A172 (cell line): ENCODE data around the gene ATG4C. TPM values are rescaled to one million over a fixed set of nuclear protein-coding genes. Genes with fewer than 3 reads are reported as not detected.
"Not testable (repeated sequence)": the region's sequence is repeated elsewhere in the genome, so short reads cannot be mapped to it uniquely, and the experiment has no call there.

Experiments used
- DNase-seq: peaks from one replicate; pipeline ENCODE4 v3.0.0-alpha.2; 2015; ENCODE audit warnings: low spot score
- total RNA-seq: library from RNA; depleted of rRNA; stranded (reverse); fragments of >200 nt; shearing (Covaris generic); gene quantifications from 2 replicates; pipeline ENCODE4 v1.2.3, GENCODE V29; 2014

The ATG4C gene
- total RNA-seq, 1 experiment from 2014 or later, result 10.2 TPM

DNA sequence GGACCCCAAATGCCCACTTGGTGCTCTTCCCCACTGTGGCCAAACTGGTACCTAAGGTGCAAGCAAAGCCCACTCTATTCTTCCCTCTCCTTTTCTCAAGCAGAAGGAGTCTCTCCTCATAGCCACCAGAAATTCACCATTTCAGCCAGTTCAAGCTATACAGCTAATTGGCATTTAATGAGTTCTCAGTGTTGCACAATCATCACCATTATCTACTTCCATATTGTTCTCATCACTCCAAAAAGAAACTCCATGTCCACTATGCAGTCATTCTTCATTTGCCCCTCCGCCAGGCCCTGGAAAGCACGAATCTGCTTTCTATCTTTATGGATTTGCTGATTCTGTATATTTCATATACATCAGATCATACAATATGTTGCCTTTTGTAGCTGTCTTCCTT lies 9.9 kb upstream of the ATG4C start:
- DNase-seq, result no peak

DNA sequence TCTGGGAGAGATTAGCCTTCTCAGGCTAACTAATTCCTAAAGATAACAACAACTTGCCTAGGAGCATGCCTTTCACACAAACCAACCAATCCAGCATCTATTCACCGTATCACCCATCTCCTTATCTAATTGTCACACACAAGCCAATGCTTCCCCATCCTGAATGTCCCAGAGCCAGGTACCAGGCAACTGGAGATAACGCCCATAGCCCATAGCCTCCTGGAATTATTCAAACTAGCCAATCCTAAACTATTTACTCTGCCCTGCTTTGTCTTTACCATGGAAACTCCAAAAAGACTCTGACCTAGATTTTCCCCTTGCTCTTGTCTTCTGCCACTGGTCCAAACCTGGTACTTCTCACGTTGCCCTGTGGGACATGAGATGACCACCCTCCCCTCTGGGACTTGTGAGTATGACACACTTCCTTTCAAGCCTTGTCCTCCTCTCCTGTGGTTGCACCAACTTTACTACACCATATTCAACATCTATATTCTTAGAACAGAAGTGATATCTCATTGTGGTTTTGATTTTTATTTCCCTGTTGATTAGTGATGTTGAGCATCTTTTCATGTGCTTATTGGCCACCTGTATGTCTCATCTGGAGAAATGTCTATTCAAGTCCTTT lies 8.8 kb upstream of the ATG4C start:
- DNase-seq, result no peak

DNA sequence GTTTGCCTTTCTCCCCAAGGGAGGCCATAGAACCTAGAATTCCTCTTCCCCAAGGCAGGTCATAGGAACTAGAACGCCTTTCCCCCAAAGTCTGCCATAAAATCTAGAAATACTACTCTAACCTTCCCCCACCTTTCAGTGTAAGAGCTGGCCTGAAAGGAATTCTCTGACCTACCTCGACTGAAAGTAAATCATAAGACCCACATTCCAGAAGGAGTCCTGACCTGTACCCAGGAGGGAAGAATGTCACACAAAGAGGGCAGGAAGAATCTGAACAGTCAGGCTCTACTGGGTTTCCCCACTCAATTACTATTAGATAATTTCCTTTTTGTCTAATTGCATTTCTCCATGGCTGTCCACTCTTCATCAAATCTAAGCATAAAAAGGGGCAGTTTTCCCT lies 5.7 kb upstream of the ATG4C start:
- no peak for DNase-seq

DNA sequence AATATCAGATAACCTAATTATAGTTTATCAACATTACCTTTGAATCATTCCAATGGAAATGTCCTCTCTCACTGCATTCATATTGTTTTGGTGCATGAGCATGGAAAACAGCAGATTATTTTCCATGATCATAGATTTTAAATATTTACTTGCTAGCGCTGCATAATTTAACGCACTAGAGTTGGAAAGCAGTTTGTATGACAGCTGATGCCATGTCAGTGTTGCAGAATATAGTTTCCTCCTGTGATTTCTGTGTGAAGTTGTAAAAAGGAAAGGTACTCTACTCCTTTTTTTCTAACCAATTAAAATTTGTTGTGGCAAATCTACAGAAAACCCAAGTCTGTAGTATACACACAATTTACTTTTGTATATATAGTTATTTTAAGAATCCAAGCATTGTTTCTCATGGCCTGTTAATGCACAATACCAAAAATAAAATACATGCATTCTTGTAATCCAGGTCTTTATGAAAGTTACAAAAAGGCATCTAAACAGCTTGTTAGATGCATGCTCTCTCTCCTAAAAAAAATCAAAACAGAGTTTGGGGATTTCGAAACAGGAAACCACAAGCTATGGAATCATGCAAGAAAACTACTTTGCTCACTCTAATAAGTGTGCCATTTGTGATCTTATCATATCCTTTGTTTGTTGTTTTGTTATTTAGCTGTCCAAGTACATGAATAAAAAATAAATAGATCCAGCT lies 1.9 kb upstream of the ATG4C start:
- peak; percentile 5 for DNase-seq

DNA sequence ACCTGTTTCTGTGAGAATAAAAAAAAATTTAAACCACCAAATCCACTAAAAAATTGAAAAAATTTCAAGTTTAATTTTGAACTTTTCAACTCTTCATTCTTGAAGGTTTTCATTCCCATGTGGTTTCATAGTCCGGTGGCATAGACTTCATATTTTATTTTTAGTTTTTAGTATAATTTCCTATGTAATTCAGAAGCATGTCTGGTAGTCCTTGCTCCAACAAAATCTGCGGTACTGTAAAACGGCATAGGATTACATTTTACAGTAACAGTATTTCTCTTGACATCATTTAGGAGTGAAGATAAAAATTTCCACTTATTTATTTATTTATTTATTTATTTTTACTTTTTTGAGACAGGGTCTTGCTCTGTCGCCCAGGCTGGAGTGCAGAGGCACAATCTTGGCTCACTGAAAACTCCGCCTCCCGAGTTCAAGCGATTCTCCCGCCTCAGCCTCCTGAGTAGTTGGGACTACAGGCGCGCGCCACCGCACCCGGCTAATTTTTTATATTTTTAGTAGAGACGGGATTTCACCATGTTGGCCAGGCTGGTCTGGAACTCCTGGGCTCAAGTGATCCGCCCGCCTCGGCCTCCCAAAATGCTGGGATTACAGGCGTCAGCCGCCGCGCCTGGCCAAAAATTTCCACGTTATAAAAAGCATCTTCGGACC lies 1.3 kb upstream of the ATG4C start:
- not testable (repeated sequence) for DNase-seq

DNA sequence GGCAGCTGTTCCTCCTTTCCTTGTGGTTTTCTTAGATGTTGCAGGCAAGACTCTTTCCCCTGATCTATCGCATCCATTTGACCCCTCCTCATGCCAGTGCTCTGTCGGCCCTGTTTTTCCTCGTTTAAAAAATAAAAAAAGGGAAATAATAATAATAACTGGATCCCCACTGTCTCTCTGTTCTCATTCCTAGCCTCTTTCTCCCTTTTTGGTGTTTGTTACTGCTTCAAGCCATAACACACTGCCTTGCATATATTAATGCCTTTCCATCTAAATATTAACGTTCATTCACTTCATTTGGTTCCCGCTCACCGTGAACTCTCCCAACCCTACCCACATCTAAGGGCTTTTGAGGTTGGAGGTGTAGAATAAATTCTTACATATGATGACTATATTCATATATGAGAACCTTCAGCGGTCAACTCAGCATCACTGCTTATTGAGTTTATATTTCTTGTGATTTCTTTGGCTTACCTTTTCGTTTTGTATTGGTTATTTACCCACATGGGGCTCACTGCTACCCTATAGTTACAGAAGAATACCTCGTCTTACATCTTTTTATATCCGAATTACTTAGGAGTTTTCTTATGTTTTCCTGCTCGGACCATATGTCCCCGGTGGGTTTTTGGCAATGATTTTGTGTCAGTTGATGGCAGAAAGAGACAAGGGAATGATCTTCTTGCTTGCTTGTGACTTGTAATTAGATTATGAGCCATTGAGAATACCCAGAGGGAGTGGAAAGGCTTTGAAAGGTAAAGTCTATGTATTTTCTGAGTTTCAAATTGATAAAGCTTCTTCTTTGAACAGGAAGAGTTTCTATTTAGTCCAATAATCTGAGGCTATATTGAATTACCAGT lies 805 bp downstream of the ATG4C start:
- DNase-seq, result no peak

DNA sequence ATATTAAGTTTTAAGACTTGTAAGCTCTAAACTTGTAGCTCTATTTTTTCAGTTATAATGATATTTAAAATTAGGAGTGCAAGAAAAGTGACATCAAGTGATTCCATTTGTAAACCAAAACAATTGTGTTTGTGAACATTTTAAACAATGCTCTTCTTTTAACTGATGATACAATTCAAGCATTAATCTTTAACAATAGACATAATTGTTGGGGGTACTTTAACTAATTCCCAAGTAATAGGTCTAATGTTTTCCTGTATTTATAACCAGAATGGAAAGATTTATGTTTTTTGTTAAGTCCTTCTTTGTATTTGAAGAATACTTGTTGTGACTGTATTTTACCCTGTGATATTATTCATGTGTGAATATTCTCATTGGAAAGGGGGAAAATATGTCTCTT lies 6.8 kb downstream of the ATG4C start:
- DNase-seq, result no peak

DNA sequence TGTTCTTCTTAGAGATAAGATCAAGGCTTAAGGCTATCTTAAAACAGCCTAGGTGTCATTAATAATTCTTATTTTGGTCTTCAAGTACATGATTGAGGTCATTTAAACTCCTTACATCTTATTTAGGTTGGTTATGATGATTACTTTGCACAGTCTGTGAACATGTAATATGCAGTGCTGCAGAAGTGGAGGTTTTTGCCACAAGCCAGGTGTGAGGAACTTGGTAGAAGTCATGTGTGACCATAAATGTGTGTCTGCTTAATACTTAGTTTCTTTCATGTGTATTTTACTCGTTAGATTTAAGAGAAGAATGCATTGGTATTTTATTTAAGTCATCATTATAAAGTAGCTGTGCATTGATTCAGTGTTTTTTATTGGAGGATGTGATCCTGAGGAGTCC lies 10.1 kb downstream of the ATG4C start:
- no peak for DNase-seq

DNA sequence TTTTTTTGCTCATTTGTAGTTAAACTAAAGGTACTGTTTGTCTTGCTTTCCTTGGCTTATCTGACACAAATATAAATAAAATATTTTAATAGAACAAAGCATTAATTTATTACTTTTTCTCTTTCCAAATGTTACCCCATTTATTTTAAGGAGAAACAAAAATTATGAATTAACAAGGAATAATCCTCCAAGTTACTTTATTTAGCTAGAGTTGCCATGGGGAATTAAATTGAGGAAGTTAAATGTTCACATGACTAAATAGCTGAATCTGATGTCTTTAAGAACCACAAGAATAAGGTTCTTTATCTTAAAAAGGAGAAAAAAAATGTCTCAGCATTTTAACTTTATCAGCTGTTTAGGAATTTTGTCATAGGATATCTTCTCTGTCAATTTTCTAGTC lies 12.3 kb downstream of the ATG4C start:
- no peak for DNase-seq

DNA sequence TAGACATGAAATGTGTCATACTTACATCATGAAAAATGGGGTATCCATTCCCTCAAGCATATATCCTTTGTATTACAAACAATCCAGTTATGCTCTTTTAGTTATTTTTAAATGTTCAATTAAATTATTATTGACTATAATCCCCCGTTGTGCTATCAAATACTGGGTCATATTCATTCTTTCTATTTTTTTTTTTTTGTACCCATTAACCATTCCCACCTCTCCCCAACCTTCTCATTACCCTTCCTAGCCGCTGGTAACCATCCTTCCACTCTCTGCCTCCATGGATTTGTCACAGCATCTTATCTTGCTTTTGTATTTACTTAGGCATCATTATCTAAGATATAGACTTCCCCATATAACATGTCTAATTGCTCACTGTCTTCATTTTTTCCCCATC lies 15.8 kb downstream of the ATG4C start:
- DNase-seq, result no peak

DNA sequence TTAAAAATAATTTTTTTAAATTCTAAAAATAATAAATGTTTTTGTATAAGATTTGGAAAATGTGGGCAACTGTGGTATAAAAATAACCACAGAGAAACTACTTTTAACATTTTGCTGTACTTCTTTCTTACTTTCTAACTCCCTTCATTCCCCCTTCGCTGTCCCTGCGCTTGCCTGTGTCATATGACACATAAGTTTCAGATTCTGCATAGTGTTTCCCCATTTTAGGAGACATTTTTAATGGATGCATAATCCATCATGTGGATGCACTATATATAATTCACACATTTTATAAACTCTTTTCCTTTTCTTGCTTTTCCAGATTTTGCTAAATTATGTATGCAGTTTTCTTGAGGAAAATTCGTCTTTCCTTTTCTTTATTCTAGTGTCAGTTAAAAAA lies 16.3 kb downstream of the ATG4C start:
- no peak for DNase-seq

DNA sequence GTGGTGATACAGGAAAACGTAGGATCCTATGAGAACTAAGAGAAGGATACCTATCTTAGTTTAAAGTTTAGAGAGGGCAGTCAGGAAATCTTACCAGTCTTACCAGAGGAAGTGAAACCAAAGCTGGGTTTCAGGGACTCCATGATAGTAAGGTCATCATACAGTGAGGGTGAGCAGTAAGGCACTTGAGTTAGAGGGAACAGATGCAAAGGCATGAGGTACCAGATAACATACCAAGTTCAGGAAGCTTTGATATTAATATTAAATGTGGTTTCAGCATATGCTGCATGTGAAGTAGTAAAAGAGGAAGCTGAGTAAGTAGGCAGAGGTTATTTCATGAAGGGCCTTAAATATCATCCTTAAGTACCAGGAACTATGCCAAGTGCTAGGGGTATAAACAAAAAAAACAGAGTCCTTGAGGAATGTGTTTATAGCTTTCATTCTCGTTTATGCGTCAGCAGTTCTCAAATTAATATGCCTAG lies 16.9 kb downstream of the ATG4C start:
- no peak for DNase-seq

DNA sequence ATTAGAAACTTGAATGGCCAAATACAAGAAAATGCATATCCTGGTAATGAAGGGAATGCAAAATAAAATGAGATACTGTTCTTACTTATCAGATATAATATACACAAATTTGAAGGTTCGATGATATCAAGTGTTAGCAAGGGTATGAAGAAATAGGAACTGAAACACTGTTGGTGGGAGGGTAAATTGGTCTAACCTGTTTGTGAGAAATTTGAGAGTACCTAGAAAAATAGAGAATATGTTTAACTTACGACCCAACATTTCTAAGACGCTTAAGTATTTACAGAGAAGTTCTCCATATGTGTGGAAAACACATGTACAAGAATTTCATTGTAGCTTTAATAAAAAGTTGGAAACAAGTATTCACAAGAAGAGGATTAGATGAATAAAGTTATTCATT lies 25.9 kb downstream of the ATG4C start:
- DNase-seq, result no peak

DNA sequence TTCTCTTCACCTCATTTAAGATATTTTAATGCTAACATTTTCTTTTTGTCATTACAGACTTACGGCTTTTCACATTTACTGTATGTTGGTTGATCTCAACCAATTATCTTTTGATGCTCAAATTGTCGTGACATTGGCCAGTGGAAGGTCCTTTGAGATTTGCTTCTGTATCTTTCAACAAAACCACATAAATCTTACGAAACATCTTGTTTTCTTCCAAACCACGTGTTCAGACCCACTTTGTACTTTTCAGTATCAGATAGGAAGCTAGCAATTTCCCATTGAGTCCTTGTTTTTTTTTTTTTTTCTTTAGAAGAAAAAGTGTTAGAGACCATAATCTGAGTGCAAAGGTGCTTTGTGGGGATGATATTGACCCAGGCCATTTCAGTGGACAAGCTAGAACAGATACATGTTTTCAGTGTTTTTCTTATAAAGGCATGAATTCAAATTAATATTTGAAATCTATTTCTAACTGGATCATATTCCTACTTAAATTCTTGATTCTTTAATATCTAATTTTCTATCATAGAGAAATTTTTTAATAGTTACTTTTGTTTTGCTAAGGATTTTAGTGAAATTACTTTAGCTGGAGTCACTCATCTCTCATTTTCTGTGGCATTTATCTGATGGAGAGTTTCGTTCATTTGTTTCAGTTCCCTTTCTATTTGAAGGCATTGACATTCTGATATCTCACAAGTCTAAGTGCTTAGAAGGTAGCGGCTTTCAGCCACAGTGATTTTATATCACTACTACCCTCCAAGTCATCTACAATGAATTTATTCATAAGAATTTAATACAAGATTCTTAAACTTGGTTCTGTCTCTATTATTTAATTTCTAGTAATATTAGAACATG lies 26.7 kb downstream of the ATG4C start:
- DNase-seq, result no peak

DNA sequence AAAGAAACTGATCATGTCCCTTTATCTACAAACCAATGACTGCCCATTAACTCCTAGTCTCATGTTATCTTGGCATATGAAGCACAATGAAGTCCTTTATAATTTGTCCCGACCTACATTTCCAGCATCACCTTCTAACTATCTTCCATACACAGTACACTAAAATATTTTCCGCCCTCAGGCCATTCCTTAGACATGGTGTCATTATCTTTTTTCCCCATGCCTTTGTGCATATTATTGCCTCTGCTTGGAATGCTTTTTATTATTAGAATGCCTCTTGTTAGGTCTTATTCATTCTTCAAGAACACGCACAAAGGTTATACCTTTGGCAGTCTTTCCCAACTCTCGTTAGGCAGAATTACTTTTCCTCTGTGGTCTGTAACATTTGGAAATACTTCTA lies 39.6 kb downstream of the ATG4C start:
- no peak for DNase-seq

DNA sequence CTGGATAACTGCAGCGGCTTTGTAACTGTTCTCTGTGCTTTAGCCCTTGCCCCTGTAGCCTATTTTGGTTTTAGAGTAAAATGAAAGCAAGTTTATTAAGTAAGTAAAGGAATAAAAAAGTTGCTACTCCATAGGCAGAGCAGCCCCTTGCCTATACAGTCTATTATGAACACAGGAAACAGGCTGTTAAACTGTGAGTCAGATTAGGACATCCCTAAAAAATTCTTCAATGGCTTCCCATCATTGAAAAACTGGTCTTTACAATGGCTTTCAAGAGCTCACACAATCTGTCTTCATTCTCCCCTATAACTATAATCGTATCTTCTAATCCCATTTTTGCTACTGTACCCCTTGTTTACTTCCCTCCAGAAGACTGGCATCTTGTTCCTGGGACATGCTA lies 43.0 kb downstream of the ATG4C start:
- no peak for DNase-seq

DNA sequence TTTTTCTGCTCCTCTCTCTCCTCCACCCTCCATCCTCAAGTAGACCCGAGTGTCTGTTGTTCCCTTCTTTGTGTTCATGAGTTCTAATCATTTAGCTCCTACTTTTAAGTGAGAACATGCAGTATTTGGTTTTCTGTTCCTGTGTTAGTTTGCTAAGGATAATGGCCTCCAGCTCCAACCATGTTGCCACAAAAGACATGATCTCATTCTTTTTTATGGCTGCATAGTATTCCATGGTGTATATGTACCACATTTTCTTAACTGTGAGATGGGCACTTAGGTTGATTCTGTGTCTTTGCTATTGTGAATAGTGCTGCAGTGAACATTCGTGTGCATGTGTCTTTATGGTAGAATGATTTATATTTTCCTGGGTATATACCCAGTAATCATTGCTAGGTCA lies 43.9 kb downstream of the ATG4C start:
- DNase-seq, result not testable (repeated sequence)

DNA sequence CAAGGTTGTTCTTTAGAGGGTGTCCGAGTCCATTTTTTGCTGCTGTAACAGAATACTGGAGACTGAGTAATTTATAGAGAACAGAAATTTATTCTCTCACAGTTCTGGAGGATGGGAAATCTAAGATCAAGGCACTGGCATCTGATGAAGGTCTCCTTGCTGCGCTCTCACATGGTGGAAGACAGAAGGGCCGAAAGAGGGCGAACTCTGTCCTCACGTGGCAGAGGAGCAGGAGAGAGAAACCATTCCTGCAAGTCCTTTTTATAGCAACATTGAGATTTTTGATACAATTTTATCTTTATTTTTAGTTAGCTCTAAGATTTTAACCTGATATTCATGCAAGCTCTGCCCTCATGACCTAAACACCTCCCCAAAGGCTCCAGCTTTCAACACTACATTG lies 48.3 kb downstream of the ATG4C start:
- no peak for DNase-seq

DNA sequence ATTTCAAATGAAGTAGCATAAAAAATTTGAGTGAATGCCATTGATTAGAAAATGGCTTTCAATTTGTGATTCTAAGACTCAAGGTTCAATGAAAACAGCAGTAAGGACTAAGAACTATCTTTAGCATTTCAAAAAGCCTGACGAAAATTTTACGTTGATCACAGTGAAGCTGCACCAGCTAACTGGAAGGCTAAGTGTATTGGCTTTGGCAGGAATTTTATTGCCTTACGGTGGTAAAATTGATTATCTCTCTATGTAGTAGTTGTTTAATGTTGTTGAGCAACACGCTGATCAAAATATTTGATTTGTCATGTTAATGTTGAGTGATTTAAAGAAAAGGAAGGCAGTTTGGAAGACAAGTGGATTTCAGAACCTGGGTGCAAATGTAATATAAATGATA lies 49.6 kb downstream of the ATG4C start:
- DNase-seq, result no peak

DNA sequence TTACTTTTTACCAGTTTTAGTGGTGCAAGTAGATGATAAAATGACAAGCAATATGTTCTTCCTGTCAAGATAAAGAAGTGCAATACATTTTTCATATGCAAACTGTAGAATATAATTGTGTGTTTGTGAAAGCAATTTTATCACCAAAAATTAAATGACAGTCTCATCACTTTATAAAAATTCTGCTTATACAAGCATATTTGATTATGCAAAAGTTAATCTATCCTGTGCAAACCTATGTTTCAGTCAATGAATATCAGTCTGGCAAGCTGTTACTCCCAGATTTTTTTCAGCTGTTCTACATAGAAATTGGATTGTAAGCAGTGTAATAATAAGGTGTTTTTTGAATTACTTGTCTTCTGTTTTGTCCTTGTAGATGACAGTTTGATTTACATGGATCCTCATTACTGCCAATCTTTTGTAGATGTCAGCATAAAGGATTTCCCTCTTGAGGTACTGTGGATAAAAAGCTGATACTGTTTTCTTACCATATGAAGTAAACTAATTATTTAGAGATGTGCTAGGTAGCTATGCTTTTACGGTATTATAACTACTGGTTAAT lies 50.5 kb downstream of the ATG4C start:
- no peak for DNase-seq
